WTC11 (cell line): Measurements from ENCODE around the gene AK8. TPM values are rescaled to one million over a fixed set of nuclear protein-coding genes. Genes with fewer than 3 reads are reported as not detected.

Experiments
- ATAC-seq: fragments of 200-7000 bp; cut with Tn5 transposase; 2 replicates; pipeline ENCODE4 v1.10.0; 2021; ENCODE audit warnings: mild to moderate bottlenecking, moderate library complexity
- CTCF ChIA-PET: fragments of 300-600 bp; sonication (Branson Sonifier 250); formaldehyde crosslinking; loops from one replicate; lab custom pipeline; 2021; ENCODE audit warnings: antibody characterized with exemption; lab: Charles Lee
- POLR2A ChIA-PET: fragments of 350-600 bp; sonication (Branson Sonifier 250); formaldehyde crosslinking; loops from one replicate; lab custom pipeline; 2021; ENCODE audit warnings: antibody characterized with exemption; lab: Charles Lee
- DNase-seq: peaks from one replicate; pipeline ENCODE4 v3.0.0; 2021; ENCODE audit warnings: low spot score
- H3K27ac Mint-ChIP-seq: 2 replicates; pipeline ENCODE4 v1.8.0; 2021; ENCODE audit warnings: mixed read lengths
- H3K27me3 Mint-ChIP-seq: 2 replicates; pipeline ENCODE4 v1.8.0; 2021; ENCODE audit warnings: low read depth, mild to moderate bottlenecking, moderate library complexity, mixed read lengths
- H3K36me3 Mint-ChIP-seq: 2 replicates; pipeline ENCODE4 v1.8.0; 2021; ENCODE audit warnings: mixed read lengths
- H3K4me1 Mint-ChIP-seq: 2 replicates; pipeline ENCODE4 v1.8.0; 2022; ENCODE audit warnings: mixed read lengths
- H3K4me3 Mint-ChIP-seq: 2 replicates; pipeline ENCODE4 v1.8.0; 2021; ENCODE audit warnings: mild to moderate bottlenecking, moderate library complexity, mixed read lengths
- H3K9me3 Mint-ChIP-seq: 2 replicates; pipeline ENCODE4 v1.8.0; 2021; ENCODE audit warnings: mixed read lengths
- CBFB ChIP-seq: sonication (generic); formaldehyde crosslinking; IDR thresholded peaks from 2 replicates; pipeline ENCODE4 v1.8.1; 2022; ENCODE audit warnings: mild to moderate bottlenecking, low read depth, missing genetic modification reagents
- CREB1 ChIP-seq: sonication (generic); formaldehyde crosslinking; IDR thresholded peaks from 2 replicates; pipeline ENCODE4 v1.8.0; 2023; ENCODE audit warnings: mild to moderate bottlenecking, missing genetic modification reagents
- CREM ChIP-seq: sonication (generic); formaldehyde crosslinking; IDR thresholded peaks from 2 replicates; pipeline ENCODE4 v1.8.1; 2022; ENCODE audit warnings: mild to moderate bottlenecking, missing genetic modification reagents, moderate library complexity
- EMX1 ChIP-seq: fragments of 250-450 bp; sonication (Bioruptor Pico); IDR thresholded peaks from 2 replicates; pipeline ENCODE4 v1.8.0; 2021; ENCODE audit warnings: mild to moderate bottlenecking
- IRF2 ChIP-seq: sonication (generic); formaldehyde crosslinking; IDR thresholded peaks from 2 replicates; pipeline ENCODE4 v1.8.0; 2022; ENCODE audit warnings: low read depth, missing genetic modification reagents, borderline replicate concordance
- KAT7 ChIP-seq: sonication (generic); formaldehyde crosslinking; IDR thresholded peaks from 2 replicates; pipeline ENCODE4 v1.8.1; 2023; ENCODE audit warnings: missing genetic modification reagents, mild to moderate bottlenecking, borderline replicate concordance
- MXD4 ChIP-seq: fragments of 250-450 bp; sonication (Bioruptor Pico); IDR thresholded peaks from 2 replicates; pipeline ENCODE4 v1.8.0; 2021; ENCODE audit warnings: mild to moderate bottlenecking, moderate library complexity, borderline replicate concordance
- MYBL2 ChIP-seq: sonication (generic); formaldehyde crosslinking; IDR thresholded peaks from 2 replicates; pipeline ENCODE4 v1.8.1; 2023; ENCODE audit warnings: mild to moderate bottlenecking, moderate library complexity, missing genetic modification reagents
- OVOL2 ChIP-seq: fragments of 250-450 bp; sonication (Bioruptor Pico); IDR thresholded peaks from 2 replicates; pipeline ENCODE4 v1.9.0; 2021; ENCODE audit warnings: mild to moderate bottlenecking, borderline replicate concordance
- RELA ChIP-seq: sonication (generic); formaldehyde crosslinking; IDR thresholded peaks from 2 replicates; pipeline ENCODE4 v1.8.1; 2022; ENCODE audit warnings: missing genetic modification reagents, mild to moderate bottlenecking, borderline replicate concordance
- TCF7 ChIP-seq: sonication (generic); formaldehyde crosslinking; IDR thresholded peaks from 2 replicates; pipeline ENCODE4 v1.8.0; 2022; ENCODE audit warnings: mild to moderate bottlenecking, low read depth, missing genetic modification reagents, moderate library complexity
- ZBTB21 ChIP-seq: sonication (generic); formaldehyde crosslinking; IDR thresholded peaks from 2 replicates; pipeline ENCODE4 v1.8.1; 2023; ENCODE audit warnings: mild to moderate bottlenecking, missing genetic modification reagents, borderline replicate concordance
- ZNF121 ChIP-seq: sonication (generic); formaldehyde crosslinking; IDR thresholded peaks from 2 replicates; pipeline ENCODE4 v1.8.0; 2023; ENCODE audit warnings: missing genetic modification reagents
- ZNF317 ChIP-seq: sonication (generic); formaldehyde crosslinking; IDR thresholded peaks from 2 replicates; pipeline ENCODE4 v1.8.1; 2023; ENCODE audit warnings: low read depth, mild to moderate bottlenecking, moderate library complexity, missing genetic modification reagents, borderline replicate concordance
- total RNA-seq: library from RNA; stranded (reverse); gene quantifications from 3 replicates; pipeline ENCODE4 v1.2.3, GENCODE V29; 2021
- TF ChIP-seq, protein P1 (sequence below): sonication (generic); formaldehyde crosslinking; IDR thresholded peaks from 2 replicates; pipeline ENCODE4 v1.8.1; 2022; ENCODE audit warnings: mild to moderate bottlenecking, moderate library complexity, missing genetic modification reagents
- TF ChIP-seq, protein P2 (sequence below): fragments of 250-450 bp; sonication (Bioruptor Pico); IDR thresholded peaks from 2 replicates; pipeline ENCODE4 v1.9.0; 2021; ENCODE audit warnings: mild to moderate bottlenecking, borderline replicate concordance
- TF ChIP-seq, protein P3 (sequence below): sonication (generic); formaldehyde crosslinking; IDR thresholded peaks from 2 replicates; pipeline ENCODE4 v1.8.1; 2023; ENCODE audit warnings: mild to moderate bottlenecking, missing genetic modification reagents, moderate library complexity
- TF ChIP-seq, protein P4 (sequence below): sonication (generic); formaldehyde crosslinking; conservative IDR thresholded peaks from 2 replicates; pipeline ENCODE4 v1.8.1; 2022; ENCODE audit warnings: mild to moderate bottlenecking, missing genetic modification reagents
- TF ChIP-seq, protein P5 (sequence below): sonication (generic); formaldehyde crosslinking; IDR thresholded peaks from 2 replicates; pipeline ENCODE4 v1.8.0; 2023; ENCODE audit warnings: missing genetic modification reagents
- TF ChIP-seq, protein P6 (sequence below): sonication (generic); formaldehyde crosslinking; IDR thresholded peaks from 2 replicates; pipeline ENCODE4 v1.8.1; 2023; ENCODE audit warnings: mild to moderate bottlenecking, missing genetic modification reagents, moderate library complexity
- TF ChIP-seq, protein P7 (sequence below): fragments of 250-450 bp; sonication (Bioruptor Pico); conservative IDR thresholded peaks from 2 replicates; pipeline ENCODE4 v1.9.0; 2021; ENCODE audit warnings: mild to moderate bottlenecking

The AK8 gene
- total RNA-seq, 1 experiment from 2014 or later: 0.48 TPM

DNA sequence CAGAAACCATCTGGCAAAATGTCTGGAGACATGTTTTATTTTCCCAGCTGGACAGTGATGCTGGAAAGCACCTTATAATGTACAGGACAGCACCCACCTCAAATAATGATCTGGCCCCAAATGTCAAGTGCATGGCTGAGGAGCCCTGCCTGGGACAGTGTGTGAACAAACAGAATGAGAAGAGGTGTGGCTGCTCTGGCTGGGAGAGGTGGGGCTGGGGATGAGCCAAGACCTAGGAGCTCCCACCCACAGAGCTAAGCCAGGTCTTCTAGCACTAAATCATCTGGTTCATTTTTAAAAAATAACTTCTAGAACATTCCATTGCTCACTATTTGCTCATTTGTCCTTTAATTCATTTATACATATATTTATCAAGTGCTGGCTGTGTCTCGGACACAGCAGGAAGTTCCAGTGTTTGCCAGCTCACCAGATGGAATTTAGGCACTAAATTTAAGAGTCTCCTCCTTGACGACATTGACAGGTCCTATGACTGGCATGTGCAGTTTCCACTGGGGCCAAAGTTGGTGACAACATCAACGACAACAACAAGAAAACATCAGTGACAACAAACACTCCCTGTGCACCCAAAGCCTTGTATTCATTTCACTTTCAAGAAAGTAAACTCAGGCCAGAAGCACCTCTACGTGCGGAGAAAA is 148.7 kb downstream of the AK8 start:
- DNase-seq: no peak
- H3K9me3 Mint-ChIP-seq: no peaks in the 10 kb centered on the region
- no peak overlapping the region for H3K27ac Mint-ChIP-seq
- no peak for ATAC-seq
- ChIA-PET CTCF (no interaction called here), POLR2A (no interaction called here)
- peaks cover 7% of the 10 kb centered on the region for H3K4me1 Mint-ChIP-seq
- H3K4me3 Mint-ChIP-seq: no peak overlapping the region
- no peaks in the 10 kb centered on the region for H3K36me3 Mint-ChIP-seq
- TF ChIP-seq ZNF317 (CRISPR knock-in tag): no peak
- TF ChIP-seq, protein P1, sequence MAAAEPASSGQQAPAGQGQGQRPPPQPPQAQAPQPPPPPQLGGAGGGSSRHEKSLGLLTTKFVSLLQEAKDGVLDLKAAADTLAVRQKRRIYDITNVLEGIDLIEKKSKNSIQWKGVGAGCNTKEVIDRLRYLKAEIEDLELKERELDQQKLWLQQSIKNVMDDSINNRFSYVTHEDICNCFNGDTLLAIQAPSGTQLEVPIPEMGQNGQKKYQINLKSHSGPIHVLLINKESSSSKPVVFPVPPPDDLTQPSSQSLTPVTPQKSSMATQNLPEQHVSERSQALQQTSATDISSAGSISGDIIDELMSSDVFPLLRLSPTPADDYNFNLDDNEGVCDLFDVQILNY (CRISPR knock-in tag): no peak
- H3K27me3 Mint-ChIP-seq: no peaks in the 10 kb centered on the region; the same call in 1 of the 2 replicates

DNA sequence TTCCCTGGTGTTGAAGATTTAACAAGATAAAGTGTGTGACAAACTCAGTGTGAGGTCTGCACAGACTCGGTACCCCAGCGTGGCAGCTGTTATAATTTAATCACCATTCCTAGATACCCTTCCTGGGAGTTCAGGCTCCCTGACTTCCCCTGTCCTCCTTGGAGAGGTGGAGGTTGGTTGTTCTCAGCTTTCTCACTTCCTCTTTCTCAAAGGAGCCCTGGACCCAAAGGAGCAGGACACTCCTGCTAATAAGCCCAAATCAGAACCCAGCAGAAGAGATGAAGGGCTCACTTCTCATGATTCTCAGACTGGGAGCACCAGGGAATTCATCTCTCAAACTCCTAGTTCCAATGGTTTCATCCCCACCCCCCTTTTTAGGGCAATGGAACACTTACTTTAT is 149.6 kb downstream of the AK8 start:
- ChIA-PET CTCF (no interaction called here), POLR2A (no interaction called here)
- no peaks in the 10 kb centered on the region for H3K36me3 Mint-ChIP-seq
- no peak for DNase-seq
- no peaks in the 10 kb centered on the region; the same call in 1 of the 2 replicates for H3K27me3 Mint-ChIP-seq
- no peak for ATAC-seq
- H3K4me1 Mint-ChIP-seq: peaks cover 7% of the 10 kb centered on the region
- no peak overlapping the region for H3K27ac Mint-ChIP-seq
- TF ChIP-seq, protein P2, sequence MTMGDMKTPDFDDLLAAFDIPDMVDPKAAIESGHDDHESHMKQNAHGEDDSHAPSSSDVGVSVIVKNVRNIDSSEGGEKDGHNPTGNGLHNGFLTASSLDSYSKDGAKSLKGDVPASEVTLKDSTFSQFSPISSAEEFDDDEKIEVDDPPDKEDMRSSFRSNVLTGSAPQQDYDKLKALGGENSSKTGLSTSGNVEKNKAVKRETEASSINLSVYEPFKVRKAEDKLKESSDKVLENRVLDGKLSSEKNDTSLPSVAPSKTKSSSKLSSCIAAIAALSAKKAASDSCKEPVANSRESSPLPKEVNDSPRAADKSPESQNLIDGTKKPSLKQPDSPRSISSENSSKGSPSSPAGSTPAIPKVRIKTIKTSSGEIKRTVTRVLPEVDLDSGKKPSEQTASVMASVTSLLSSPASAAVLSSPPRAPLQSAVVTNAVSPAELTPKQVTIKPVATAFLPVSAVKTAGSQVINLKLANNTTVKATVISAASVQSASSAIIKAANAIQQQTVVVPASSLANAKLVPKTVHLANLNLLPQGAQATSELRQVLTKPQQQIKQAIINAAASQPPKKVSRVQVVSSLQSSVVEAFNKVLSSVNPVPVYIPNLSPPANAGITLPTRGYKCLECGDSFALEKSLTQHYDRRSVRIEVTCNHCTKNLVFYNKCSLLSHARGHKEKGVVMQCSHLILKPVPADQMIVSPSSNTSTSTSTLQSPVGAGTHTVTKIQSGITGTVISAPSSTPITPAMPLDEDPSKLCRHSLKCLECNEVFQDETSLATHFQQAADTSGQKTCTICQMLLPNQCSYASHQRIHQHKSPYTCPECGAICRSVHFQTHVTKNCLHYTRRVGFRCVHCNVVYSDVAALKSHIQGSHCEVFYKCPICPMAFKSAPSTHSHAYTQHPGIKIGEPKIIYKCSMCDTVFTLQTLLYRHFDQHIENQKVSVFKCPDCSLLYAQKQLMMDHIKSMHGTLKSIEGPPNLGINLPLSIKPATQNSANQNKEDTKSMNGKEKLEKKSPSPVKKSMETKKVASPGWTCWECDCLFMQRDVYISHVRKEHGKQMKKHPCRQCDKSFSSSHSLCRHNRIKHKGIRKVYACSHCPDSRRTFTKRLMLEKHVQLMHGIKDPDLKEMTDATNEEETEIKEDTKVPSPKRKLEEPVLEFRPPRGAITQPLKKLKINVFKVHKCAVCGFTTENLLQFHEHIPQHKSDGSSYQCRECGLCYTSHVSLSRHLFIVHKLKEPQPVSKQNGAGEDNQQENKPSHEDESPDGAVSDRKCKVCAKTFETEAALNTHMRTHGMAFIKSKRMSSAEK (CRISPR knock-in tag): no peak
- TF ChIP-seq MXD4 (CRISPR knock-in tag) (no peak), EMX1 (CRISPR knock-in tag) (no peak), CREM (CRISPR knock-in tag) (no peak), TCF7 (CRISPR knock-in tag) (no peak), ZBTB21 (CRISPR knock-in tag) (no peak), IRF2 (CRISPR knock-in tag) (no peak), CREB1 (CRISPR knock-in tag) (no peak), KAT7 (CRISPR knock-in tag) (no peak), CBFB (CRISPR knock-in tag) (no peak), MYBL2 (CRISPR knock-in tag) (no peak), RELA (CRISPR knock-in tag) (no peak), ZNF121 (CRISPR knock-in tag) (no peak), OVOL2 (CRISPR knock-in tag) (no peak)
- TF ChIP-seq, protein P3, sequence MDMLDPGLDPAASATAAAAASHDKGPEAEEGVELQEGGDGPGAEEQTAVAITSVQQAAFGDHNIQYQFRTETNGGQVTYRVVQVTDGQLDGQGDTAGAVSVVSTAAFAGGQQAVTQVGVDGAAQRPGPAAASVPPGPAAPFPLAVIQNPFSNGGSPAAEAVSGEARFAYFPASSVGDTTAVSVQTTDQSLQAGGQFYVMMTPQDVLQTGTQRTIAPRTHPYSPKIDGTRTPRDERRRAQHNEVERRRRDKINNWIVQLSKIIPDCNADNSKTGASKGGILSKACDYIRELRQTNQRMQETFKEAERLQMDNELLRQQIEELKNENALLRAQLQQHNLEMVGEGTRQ (CRISPR knock-in tag): no peak
- TF ChIP-seq, protein P4, sequence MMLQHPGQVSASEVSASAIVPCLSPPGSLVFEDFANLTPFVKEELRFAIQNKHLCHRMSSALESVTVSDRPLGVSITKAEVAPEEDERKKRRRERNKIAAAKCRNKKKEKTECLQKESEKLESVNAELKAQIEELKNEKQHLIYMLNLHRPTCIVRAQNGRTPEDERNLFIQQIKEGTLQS: no peak
- TF ChIP-seq, protein P5, sequence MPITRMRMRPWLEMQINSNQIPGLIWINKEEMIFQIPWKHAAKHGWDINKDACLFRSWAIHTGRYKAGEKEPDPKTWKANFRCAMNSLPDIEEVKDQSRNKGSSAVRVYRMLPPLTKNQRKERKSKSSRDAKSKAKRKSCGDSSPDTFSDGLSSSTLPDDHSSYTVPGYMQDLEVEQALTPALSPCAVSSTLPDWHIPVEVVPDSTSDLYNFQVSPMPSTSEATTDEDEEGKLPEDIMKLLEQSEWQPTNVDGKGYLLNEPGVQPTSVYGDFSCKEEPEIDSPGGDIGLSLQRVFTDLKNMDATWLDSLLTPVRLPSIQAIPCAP (CRISPR knock-in tag): no peak
- TF ChIP-seq, protein P6, sequence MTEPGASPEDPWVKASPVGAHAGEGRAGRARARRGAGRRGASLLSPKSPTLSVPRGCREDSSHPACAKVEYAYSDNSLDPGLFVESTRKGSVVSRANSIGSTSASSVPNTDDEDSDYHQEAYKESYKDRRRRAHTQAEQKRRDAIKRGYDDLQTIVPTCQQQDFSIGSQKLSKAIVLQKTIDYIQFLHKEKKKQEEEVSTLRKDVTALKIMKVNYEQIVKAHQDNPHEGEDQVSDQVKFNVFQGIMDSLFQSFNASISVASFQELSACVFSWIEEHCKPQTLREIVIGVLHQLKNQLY (CRISPR knock-in tag): no peak
- TF ChIP-seq, protein P7, sequence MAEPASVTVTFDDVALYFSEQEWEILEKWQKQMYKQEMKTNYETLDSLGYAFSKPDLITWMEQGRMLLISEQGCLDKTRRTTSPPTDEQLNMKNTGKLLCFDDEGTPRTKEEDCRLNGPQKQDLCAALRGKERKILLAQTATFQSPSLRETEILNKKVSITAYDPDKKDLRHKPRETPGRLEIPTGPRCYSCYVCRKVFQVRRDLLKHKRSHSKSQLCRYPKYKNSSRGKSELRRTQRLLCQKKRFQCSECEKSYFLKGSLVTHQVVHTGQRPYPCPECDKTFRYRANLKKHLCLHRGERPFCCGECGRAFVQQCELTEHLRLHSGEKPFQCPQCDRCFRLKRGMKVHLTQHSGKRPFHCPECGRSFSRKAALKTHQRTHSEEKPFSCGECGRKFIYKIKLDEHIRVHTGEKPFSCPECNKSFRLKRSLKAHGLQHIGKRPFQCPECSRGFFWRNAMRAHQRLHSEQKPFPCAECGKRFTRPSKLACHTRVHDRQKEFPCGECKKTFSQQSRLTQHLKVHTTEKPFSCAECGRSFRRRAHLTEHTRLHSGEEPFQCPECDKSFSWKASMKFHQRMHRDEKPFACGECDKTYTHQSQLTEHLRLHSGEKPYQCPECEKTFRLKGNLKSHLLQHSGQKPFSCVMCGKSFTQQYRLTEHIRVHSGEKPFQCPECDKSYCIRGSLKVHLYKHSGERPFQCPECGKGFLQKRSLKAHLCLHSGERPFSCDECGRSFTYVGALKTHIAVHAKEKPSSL (CRISPR knock-in tag): no peak
- no peaks in the 10 kb centered on the region for H3K9me3 Mint-ChIP-seq
- H3K4me3 Mint-ChIP-seq: no peak overlapping the region
